ENCODE results near the gene IDE.

DNA sequence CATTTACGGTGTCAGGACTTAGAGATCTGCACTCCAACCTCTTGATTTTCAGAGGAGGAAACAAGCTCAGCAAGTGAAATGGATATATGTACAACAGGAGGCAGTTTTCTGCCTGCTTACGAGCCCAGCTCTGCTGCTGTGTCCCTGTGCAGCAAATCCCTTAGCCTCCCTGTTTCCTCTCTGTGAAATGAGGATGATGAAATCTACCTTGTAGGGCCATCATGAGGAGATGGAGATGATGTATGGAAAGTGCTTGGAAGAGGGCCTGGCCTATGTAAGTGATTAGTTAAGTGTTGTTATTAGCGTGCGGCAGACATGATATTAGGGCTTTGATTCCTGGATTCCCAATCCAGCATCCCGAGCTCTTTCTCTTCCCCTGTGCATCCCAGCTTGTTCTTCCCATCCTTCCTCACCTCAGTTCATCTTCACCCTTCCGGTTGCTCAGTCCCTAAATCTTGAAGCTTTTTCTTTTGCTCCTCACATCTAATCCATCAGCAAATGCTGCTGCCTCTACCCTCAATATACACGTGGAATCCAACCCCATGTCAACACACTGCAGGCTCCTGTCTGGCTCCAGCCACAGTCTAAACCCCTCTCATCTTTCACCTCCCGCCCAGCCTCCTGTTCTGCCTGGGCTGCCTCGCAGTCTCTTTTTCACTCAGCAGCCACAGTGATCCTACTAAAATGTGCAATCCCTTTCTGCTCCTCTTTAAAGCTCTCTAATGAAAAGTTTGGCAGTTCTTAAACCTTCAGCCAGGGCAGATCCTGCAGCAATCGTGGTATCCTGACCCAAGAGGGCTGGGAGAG lies 169.1 kb downstream of the IDE start:
- no peak for TF ChIP-seq YY1 (IDR thresholded peaks at IDR 0.05; ENCODE audit: insufficient read depth, insufficient read length)
- TF ChIP-seq SUZ12 (IDR thresholded peaks at IDR 0.05; ENCODE audit: extremely low read depth, insufficient read depth, insufficient read length) = no peak

Data from NT2/D1 (cell line).